NCI-H146 treated with DMSO at 0.1 percent for 48 hours (cell line): ENCODE measurements around the gene LMNB1.
"Not testable (repeated sequence)": the region's sequence is repeated elsewhere in the genome, so short reads cannot be mapped to it uniquely, and the experiment has no call there.

ENCODE experiments used
- DNase-seq: peaks from one replicate; lab custom pipeline; 2025; ENCODE audit not compliant: unreplicated experiment; lab: John Stamatoyannopoulos, UW

Gene LMNB1

GRCh38 chr5:126853541-126854307, 76.8 kb downstream of the LMNB1 start:
- not testable (repeated sequence) for DNase-seq

GRCh38 chr5:126854526-126855110, 77.7 kb downstream of the LMNB1 start:
- DNase-seq = no peak

- DNase-seq = no peak
Measured at GRCh38 chr5:126855266-126855665, 78.3 kb downstream of the LMNB1 start.

- DNase-seq = no peak
Measured at GRCh38 chr5:126857472-126858410, 80.8 kb downstream of the LMNB1 start.

GRCh38 chr5:126858441-126858840, 81.5 kb downstream of the LMNB1 start:
- DNase-seq = no peak

GRCh38 chr5:126863402-126863801, 86.5 kb downstream of the LMNB1 start:
- no peak for DNase-seq

GRCh38 chr5:126864042-126864688, 87.2 kb downstream of the LMNB1 start:
- no peak for DNase-seq

- DNase-seq = no peak
Measured at GRCh38 chr5:126865299-126865698, 88.4 kb downstream of the LMNB1 start.

GRCh38 chr5:126866851-126867636, 90.1 kb downstream of the LMNB1 start:
- DNase-seq = no peak

GRCh38 chr5:126868338-126869004, 91.5 kb downstream of the LMNB1 start:
- DNase-seq = no peak

- DNase-seq = no peak
Measured at GRCh38 chr5:126869005-126869451, 92.1 kb downstream of the LMNB1 start.

GRCh38 chr5:126871441-126871840, 94.5 kb downstream of the LMNB1 start:
- no peak for DNase-seq

- DNase-seq = no peak
Measured at GRCh38 chr5:126872561-126873354, 95.8 kb downstream of the LMNB1 start.

- DNase-seq = no peak
Measured at GRCh38 chr5:126875303-126875785, 98.4 kb downstream of the LMNB1 start.

GRCh38 chr5:126877602-126878001, 100.7 kb downstream of the LMNB1 start:
- no peak for DNase-seq

- no peak for DNase-seq
Measured at GRCh38 chr5:126878085-126878484, 101.1 kb downstream of the LMNB1 start.

- DNase-seq = no peak
Measured at GRCh38 chr5:126878634-126879033, 101.7 kb downstream of the LMNB1 start.

GRCh38 chr5:126881821-126882600, 105.1 kb downstream of the LMNB1 start:
- DNase-seq = no peak
